PC-9 (cell line): Measurements from ENCODE around the gene GAS7.

ENCODE experiments used
- CTCF ChIP-seq: fragments of 200-600 bp; sonication (generic); conservative IDR thresholded peaks from 2 replicates; pipeline ENCODE4 v1.6.1; 2017; ENCODE audit warnings: mixed run types, antibody characterized with exemption, mild to moderate bottlenecking, moderate library complexity
- EZH2 ChIP-seq: fragments of 200-600 bp; sonication (generic); IDR thresholded peaks from 2 replicates; pipeline ENCODE4 v1.8.0; 2017; ENCODE audit warnings: antibody characterized with exemption, low read depth

GRCh38 chr17:10033959-10034358 is 164.4 kb downstream of the GAS7 start:
- TF ChIP-seq CTCF: no peak
- no peak for TF ChIP-seq EZH2
